ENCODE results near the gene KRT76.

- no peak for TF ChIP-seq CTCF (IDR thresholded peaks at IDR 0.05)
- no peak for TF ChIP-seq POLR2AphosphoS5 (IDR thresholded peaks at IDR 0.05)
- no peak for TF ChIP-seq EP300 (IDR thresholded peaks at IDR 0.05)
- TF ChIP-seq POLR2A (IDR thresholded peaks at IDR 0.05; ENCODE audit: low read depth), result no peak
Observed at GRCh38 chr12:52791271-52792184, 14.4 kb upstream of the KRT76 start.

Data from esophagus muscularis mucosa (tissue), 4 donors.